ENCODE measurements around the gene ZKSCAN3.
"Not testable (repeated sequence)": the region's sequence is repeated elsewhere in the genome, so short reads cannot be mapped to it uniquely, and the experiment has no call there.

ZKSCAN3 gene

GRCh38 chr6:28349892-28350737 lies at the start of gene ZKSCAN3:
Gene ZKSCAN3 (plus strand): TSS chr6:28349947. CDS start chr6:28359587, 9,640 bp downstream.
- peak; percentile 89 for DNase-seq (ENCODE audit: low spot score)

DNA sequence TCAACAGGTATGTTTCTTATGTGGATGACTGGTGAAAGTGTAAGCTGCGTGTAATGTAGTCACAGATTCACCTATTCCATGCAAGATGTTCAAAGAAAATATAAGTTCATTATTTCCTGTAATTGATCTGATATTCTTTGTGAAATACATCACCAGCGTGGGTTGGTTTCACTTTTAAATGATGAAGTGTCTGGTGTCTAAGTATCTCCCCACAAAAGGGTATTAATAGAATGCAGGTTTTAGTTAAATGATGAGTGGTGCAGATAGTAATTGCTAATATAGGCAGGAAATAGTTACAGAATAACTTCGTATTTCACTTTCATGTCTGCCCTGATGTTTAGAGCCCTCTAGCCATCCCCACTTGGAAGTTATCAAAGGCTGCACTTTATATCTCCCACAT lies 46.2 kb upstream of the ZKSCAN3 start:
- DNase-seq (ENCODE audit: low spot score) = no peak

DNA sequence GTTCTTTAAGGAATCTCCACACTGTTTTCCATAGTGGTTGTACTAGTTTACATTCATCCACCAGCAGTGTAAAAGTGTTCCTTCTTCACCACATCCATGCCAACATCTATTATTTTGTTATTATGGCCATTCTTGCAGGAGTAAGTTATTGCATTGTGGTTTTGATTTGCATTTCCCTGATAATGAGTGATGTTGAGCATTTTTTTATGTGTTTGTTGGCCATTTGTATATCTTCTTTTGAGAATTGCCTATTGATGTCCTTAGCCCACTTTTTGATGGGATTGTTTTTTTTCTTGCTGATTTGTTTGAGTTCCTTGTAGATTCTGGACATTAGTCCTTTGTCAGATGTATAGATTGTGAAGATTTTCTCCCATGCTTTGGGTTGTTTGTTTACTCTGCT lies 43.4 kb upstream of the ZKSCAN3 start:
- not testable (repeated sequence) for DNase-seq (ENCODE audit: low spot score)

DNA sequence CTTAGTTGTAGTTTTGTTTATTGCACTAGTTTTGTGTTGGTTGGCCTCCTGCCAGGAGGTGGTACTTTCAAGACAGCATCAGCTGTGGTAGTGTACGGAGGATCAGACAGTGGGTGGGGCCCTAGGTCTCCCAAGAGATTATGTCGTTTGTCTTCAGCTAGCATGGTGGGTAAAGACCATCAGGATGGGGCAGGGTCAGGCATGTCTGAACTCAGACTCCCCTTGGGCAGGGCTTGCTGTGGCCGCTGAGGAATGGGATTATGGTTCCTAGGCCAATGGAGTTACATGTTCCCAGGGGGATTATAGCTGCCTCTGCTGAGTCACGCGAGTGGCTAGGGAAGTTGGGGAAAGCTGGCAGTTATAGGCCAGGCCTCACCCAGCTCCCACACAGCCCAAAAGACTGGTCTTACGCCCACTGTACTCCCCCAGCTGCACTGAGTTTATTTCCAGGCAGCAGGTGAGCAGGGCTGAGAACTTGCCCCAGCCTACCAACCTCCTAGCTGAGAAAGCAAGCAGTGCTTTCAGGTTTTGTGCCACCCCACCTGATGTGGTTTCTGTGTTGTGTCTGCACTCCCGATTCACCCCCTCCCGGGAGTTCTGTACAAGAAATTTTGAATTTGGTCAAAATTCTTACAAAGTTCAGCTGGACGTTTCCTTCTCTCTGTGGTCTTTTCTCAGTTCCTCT lies 38.5 kb upstream of the ZKSCAN3 start:
- DNase-seq (ENCODE audit: low spot score) = no peak

DNA sequence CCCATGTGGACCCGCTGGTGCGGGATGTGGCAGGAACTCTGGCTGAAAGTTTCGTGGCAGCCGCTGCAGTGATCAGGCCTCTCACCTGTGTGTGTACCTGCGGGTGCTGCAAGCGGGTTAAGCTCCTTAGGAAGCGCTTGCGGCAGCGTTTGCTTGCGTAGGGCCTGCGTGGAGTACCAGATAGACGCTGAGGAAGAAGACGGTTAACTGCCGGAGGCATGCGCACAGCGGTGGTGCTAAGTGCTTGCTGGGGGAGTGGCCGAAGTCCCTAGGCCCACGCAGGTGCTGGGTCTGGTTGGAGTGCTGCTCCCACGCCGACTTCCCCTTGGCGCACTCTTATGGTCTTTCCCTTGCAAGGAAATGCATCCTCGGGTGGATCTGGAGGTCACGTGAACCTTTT lies 36.8 kb upstream of the ZKSCAN3 start:
- no peak for DNase-seq (ENCODE audit: low spot score)

- DNase-seq (ENCODE audit: low spot score) = peak; percentile 9
Observed at GRCh38 chr6:28315628-28316027, 34.1 kb upstream of the ZKSCAN3 start.

GRCh38 chr6:28317866-28318265 lies 31.9 kb upstream of the ZKSCAN3 start:
- not testable (repeated sequence) for DNase-seq (ENCODE audit: low spot score)

DNA sequence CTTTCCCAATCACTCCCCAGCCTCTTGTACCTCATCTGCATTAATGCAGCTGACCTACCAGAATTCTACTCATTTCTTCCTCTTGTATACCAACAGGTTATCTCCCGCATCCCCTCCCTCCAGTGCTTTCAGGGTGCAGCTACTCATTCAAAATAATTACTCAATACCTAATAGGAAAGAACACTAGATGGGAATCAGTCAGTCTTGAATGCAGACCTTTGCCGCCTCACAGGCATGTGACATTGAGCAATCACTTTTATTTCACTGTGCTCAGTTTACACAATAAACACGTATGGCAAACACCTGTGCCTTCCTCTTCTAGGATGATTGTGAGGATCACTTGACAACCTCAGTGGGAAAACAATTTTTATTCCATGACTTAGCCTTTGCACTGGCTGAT lies 27.1 kb upstream of the ZKSCAN3 start:
- DNase-seq (ENCODE audit: low spot score) = no peak

DNA sequence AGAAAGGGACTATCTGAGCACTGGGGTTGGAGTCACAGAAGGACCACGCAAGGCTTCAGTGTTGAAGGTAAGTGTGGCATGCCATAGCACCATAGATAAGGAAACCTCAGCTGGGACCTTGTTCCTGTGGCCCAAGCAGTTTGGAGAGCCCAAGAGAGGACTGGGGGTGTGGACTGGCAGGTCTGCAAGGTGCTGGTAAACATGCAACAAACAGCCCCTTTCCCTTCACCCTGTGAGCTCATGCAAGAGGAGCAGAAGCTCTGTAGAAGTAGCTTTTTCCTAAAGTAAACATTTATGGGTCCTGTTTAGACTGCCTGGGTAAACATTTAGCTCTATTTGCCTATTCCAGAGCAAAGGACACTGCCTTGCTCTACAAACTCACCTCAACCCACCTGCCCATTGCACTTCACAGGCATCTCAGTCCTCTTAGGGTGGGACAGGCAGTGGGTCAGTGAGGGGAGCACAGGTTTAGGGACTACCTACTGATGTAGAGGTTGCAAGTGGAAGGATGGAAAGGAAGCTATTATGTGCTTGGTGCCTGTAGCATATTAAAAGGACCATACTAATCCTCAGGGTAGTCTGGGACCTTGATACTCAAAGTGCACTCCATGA lies 25.8 kb upstream of the ZKSCAN3 start:
- DNase-seq (ENCODE audit: low spot score) = no peak

GRCh38 chr6:28326371-28326948 lies 23.3 kb upstream of the ZKSCAN3 start:
- DNase-seq (ENCODE audit: low spot score) = no peak

GRCh38 chr6:28330041-28330440 lies 19.7 kb upstream of the ZKSCAN3 start:
- DNase-seq (ENCODE audit: low spot score) = no peak

- DNase-seq (ENCODE audit: low spot score) = no peak
Observed at GRCh38 chr6:28333047-28333446, 16.7 kb upstream of the ZKSCAN3 start.

DNA sequence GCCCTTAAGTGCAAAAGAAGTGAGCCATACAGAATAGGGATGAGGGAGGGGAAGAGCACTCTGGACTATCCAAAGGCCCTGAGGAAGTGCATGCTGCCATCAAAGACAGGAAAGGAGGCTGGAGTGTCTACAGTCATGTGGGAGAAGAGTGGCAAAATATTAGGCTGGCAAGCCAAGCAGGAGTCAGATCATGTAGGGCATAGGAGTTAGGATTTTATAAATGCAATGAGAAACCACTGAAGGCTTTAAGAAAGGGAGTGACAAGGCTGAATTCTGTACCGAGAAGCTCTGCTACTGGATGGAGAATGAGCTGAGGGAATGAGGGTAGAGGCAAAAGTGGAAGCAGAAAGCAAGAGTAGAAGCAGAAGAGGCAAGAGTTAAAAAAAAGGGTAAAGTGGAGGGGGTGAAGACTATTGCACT lies 16.1 kb upstream of the ZKSCAN3 start:
- no peak for DNase-seq (ENCODE audit: low spot score)

DNA sequence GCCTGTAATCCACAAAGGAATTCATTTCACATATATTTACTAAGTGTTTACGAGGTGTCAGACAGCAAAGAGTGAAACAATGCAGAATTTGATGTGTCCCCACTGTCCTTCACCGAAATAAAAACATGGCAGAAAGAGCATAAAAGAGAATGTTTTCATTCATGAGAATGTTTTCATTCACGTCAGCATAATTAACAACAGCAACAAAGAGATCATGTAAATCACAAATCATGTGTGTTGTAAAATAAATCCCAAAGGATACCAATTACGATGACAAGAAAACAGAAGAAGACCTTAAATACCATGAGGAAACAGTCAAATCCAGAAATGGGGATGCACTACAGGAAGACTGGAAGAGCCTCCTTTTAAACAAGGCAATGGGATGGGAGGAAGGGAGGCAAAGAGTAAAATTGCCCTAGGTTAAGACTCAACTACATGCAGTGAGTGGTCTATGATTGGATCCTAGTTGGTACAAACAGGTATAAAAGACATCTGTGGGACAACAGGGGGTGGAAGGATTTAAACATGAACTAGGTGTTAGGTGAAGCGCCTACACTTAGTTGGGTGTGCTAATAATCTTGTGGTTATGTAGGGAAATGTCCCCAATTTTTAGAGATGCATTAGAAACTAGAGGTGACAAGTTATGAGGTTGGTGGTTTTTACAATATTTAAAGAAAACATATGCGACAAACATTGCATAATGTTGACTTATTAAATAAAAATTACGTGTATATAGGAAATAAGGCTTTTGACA lies 15.3 kb upstream of the ZKSCAN3 start:
- no peak for DNase-seq (ENCODE audit: low spot score)

- DNase-seq (ENCODE audit: low spot score) = no peak
Observed at GRCh38 chr6:28335040-28335563, 14.6 kb upstream of the ZKSCAN3 start.

GRCh38 chr6:28335564-28336283 lies 14.0 kb upstream of the ZKSCAN3 start, which contains the start of gene ZSCAN31:
Gene ZSCAN31 (minus strand): TSS chr6:28336148. CDS start chr6:28329683, 6,465 bp downstream.
- peak; percentile 92 for DNase-seq (ENCODE audit: low spot score)

DNA sequence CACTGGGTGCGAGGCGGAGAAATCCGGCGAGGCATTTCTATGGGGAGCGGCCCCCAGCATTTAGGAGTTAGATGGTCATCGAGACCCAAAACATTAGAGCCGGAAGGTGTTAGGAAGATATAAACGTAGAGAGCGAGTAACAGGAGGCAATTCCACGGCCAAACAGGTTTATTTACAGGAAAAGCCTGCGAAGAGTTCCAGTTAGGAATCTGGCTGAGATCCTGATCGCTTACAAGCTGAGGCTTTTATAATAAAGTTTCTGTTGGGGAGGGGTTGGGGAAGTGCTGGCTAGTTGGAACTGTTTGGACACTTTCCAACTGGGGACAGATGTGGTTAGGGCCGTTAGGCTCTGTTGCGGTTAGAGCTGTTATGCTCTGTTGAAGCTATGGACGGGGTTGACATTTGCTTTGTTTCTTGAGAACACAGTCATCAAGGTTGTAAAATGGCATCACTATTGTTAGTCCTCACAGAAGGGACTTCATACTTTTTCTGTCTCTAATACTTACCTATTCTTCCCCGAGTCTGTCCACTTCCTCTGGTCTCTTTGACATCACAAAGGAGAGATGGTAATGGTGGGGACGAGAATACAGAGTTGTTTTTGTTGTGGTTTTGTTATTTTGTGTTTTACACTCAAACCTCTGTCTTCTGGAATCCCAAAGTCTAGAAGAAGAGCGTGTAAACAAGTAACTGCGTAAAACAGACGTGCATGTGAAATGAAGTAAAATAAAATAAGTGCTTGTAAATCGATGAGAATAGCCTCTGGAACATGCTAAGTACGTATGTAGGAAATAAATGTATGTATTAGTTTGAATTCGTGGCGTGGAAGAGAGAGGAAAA lies 13.2 kb upstream of the ZKSCAN3 start:
- no peak for DNase-seq (ENCODE audit: low spot score)

DNA sequence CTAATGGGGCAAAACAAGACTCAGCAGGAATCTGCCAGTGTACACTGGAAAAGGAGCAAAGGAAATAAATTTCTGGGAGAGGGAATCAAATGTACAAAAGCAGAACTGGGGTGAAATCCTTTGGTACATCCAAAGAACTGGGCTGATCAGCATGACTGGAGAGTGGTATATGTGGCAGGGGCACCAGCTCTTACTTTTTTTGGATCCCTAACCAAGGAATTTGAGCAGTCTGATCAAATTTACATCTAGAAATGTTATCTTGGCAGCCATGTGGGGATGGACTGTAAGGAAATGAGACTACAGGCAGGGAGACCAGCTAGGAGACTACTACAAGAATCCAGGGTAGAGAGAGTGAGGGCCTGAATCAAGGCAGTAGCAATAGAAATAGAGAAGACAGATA lies 12.6 kb upstream of the ZKSCAN3 start:
- no peak for DNase-seq (ENCODE audit: low spot score)

DNA sequence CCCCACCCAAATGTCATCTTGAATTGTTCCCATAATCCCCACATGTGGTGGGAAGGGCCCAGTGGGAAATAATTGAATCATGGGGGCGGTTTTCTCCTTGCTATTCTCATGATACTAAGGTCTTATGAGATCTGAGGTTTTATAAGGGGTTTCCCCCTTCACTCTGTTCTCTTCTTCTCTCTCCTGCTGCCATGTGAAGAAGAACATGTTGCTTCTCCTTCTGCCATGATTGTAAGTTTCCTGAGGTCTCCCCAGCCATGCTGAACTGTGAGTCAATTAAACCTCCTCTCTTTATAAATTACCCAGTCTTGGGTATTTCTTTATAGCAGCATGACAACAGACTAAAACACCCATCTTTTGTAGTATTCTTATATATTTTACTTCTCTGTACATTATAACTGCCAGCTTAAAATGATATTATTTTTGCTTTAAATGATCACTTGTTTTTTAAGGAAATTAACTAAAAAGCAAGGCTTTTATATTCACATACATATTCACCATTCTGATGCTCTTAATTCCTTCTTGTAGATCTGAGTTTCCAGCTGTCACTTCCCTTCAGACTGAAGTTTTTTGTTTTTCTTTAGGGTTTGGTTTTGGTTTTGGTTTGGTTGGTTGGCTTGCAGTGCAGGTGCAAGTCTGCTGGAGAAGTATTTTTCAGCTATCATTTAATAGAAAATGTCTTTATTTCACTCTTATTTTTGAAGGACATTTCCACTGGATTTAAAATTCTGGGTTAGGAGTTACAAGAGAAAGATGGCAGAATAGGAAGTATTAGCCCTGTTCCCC lies 9.2 kb upstream of the ZKSCAN3 start:
- DNase-seq (ENCODE audit: low spot score) = no peak
